NB4 (cell line): Measurements from ENCODE around the gene GPRIN3.

ENCODE experiments used
- MYC ChIP-seq: IDR thresholded peaks from 2 replicates; pipeline ENCODE4 v1.6.1; 2011; ENCODE audit warnings: low read depth, low read length
- POLR2A ChIP-seq: IDR thresholded peaks from 2 replicates; pipeline ENCODE4 v1.6.1; 2011; ENCODE audit warnings: mild to moderate bottlenecking; ENCODE audit not compliant: insufficient read length; ENCODE audit errors: extremely low read depth
- TF ChIP-seq, protein P1 (sequence below): IDR thresholded peaks from one replicate; pipeline ENCODE4 v1.5.1; 2012; ENCODE audit warnings: low read depth, low read length
- TF ChIP-seq, protein P2 (sequence below): IDR thresholded peaks from 2 replicates; pipeline ENCODE4 v1.6.1; 2011; ENCODE audit warnings: low read depth, low read length

DNA sequence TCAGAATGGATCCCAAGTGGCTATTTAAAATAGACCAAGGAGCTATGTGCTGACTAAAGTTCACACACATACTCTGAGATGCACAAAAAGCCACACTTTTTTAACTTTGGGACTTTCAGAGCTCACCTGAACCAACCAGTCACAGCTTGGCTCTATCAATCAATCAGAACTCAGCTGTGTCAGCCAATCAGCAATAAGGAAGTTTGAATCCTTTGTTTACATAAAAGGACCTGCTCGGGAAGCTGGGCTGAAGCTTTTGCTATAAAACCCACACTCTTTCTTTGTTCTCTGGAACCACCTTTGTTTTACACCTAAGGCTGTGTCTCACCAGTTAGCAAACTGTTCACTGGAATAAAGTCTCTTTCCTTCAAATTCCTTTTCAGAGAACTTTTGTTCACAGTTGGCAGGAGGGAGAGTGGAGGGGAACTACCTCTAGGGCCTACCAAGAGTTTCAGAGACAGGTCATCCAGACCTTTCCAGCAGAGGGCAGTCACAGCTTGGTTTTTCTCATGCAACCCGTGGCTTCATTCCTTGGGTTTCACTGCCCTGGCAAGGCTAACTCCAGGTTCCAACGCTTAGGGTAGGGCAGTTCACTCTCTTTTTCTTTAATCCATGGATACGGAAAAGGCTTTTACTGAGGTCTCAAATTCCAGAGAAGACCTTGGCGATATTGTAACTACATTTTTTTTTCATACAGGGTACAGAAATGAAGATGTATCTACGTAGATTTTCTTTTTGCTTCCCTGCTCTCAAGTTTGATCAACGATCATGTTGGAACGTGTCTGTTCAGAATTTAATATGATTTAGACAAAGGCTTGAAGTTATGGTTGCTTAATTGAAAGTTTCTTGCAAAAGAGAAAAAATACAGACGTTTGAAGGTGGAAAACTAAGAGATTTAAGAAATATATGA lies 80.7 kb downstream of the GPRIN3 start:
- TF ChIP-seq, protein P1, sequence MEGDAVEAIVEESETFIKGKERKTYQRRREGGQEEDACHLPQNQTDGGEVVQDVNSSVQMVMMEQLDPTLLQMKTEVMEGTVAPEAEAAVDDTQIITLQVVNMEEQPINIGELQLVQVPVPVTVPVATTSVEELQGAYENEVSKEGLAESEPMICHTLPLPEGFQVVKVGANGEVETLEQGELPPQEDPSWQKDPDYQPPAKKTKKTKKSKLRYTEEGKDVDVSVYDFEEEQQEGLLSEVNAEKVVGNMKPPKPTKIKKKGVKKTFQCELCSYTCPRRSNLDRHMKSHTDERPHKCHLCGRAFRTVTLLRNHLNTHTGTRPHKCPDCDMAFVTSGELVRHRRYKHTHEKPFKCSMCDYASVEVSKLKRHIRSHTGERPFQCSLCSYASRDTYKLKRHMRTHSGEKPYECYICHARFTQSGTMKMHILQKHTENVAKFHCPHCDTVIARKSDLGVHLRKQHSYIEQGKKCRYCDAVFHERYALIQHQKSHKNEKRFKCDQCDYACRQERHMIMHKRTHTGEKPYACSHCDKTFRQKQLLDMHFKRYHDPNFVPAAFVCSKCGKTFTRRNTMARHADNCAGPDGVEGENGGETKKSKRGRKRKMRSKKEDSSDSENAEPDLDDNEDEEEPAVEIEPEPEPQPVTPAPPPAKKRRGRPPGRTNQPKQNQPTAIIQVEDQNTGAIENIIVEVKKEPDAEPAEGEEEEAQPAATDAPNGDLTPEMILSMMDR = peak; percentile 73
- TF ChIP-seq MYC (0 out of 2 replicates have a peak, but pooled peaks have one; percentile 24), POLR2A (no peak)
- TF ChIP-seq, protein P2, sequence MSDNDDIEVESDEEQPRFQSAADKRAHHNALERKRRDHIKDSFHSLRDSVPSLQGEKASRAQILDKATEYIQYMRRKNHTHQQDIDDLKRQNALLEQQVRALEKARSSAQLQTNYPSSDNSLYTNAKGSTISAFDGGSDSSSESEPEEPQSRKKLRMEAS = peak; percentile 27; the same call in 1 of the 2 replicates
